ENCODE measurements around the gene HNMT. TPM values are rescaled to one million over a fixed set of nuclear protein-coding genes. Genes with fewer than 3 reads are reported as not detected.

The HNMT gene
- polyA plus RNA-seq, 1 of the 3 experiments (the other 2 are of a cell fraction): 1.8 TPM

- Histone ChIP-seq H3K79me2 (ENCODE audit: insufficient read depth) (no peaks in the 10 kb centered on the region), H3K4me1 (ENCODE audit: control insufficient read depth in 1 of 2, insufficient read depth in 2 of 2, low read depth in 1 of 2, low read length in 1 of 2) (peaks cover 0 to 2% of the 10 kb centered on the region in 2 experiments; a peak in 1 of 4 replicates), H4K20me1 (ENCODE audit: insufficient read depth) (no peaks in the 10 kb centered on the region), H3K9me3 (no peaks in the 10 kb centered on the region), H3K4me2 (no peak overlapping the region), H3K27ac (ENCODE audit: low read depth in 2 of 2, low read length in 1 of 2) (no peak overlapping the region), H3K9me2 (no peaks in the 10 kb centered on the region), H3K27me3 (ENCODE audit: insufficient read depth) (no peaks in the 10 kb centered on the region), H3K9ac (no peak overlapping the region), H3K4me3 (ENCODE audit: low read depth in 2 of 2, low read length in 1 of 2) (no peak overlapping the region), H2AFZ (ENCODE audit: low read depth) (no peak overlapping the region), H3K36me3 (replicated peaks in 1 of 2; ENCODE audit: control insufficient read depth in 1 of 2, insufficient read depth in 2 of 2, low read length in 1 of 2) (no peaks in the 10 kb centered on the region), H3F3A (replicated peaks; ENCODE audit: insufficient read depth) (no peaks in the 10 kb centered on the region)
- TF ChIP-seq IRF3 (IDR thresholded peaks at IDR 0.05; ENCODE audit: low read depth, low read length) (no peak), NFIC (IDR thresholded peaks at IDR 0.05; ENCODE audit: borderline replicate concordance) (no peak), POLR2AphosphoS5 (IDR thresholded peaks at IDR 0.05; ENCODE audit: low read depth, low read length) (no peak), MAX (IDR thresholded peaks at IDR 0.05; ENCODE audit: low read depth) (no peak), EZH2phosphoT487 (IDR thresholded peaks at IDR 0.05; ENCODE audit: borderline replicate concordance, low read depth) (no peak), REST (IDR thresholded peaks at IDR 0.05; ENCODE audit: low read depth, low read length) (no peak), TCF12 (IDR thresholded peaks at IDR 0.05) (no peak)
- POLR2A ChIA-PET: interaction anchor here (0.6 kb wide), 2 partner anchors 10 to 42 kb away, joined by 3 to 5 read pairs; no protein-coding TSS in a partner anchor
- WGBS (ENCODE audit: low lambda C conversion rate): 67% methylated on average over 1 of the region's 1 CpG
- CTCF ChIA-PET: no interaction called here
- DNase-seq: no peak
These were observed 35.7 kb downstream of the HNMT start for GRCh38 chr2:138000009-138000408.

- no peaks in the 10 kb centered on the region for H3K36me3 ChIP-seq (replicated peaks in 1 of 2; ENCODE audit: control insufficient read depth in 1 of 2, insufficient read depth in 2 of 2, low read length in 1 of 2)
- no peak for DNase-seq
- ChIA-PET CTCF (no interaction called here), POLR2A (no interaction called here)
- no peaks in the 10 kb centered on the region for H3F3A ChIP-seq (replicated peaks; ENCODE audit: insufficient read depth)
- no peaks in the 10 kb centered on the region for H3K27me3 ChIP-seq (ENCODE audit: insufficient read depth)
- no peak overlapping the region for H3K4me3 ChIP-seq (ENCODE audit: low read depth in 2 of 2, low read length in 1 of 2)
- peaks cover 0 to 2% of the 10 kb centered on the region in 2 experiments; a peak in 1 of 4 replicates for H3K4me1 ChIP-seq (ENCODE audit: control insufficient read depth in 1 of 2, insufficient read depth in 2 of 2, low read depth in 1 of 2, low read length in 1 of 2)
- H3K9me3 ChIP-seq: no peaks in the 10 kb centered on the region
- no peaks in the 10 kb centered on the region for H3K79me2 ChIP-seq (ENCODE audit: insufficient read depth)
- no peak overlapping the region for H3K9ac ChIP-seq
- no peaks in the 10 kb centered on the region for H3K9me2 ChIP-seq
- no peaks in the 10 kb centered on the region for H4K20me1 ChIP-seq (ENCODE audit: insufficient read depth)
- no peak overlapping the region for H3K27ac ChIP-seq (ENCODE audit: low read depth in 2 of 2, low read length in 1 of 2)
- no peak overlapping the region for H2AFZ ChIP-seq (ENCODE audit: low read depth)
- H3K4me2 ChIP-seq: no peak overlapping the region
- no peak for TF ChIP-seq RCOR1 (IDR thresholded peaks at IDR 0.05; ENCODE audit: low read length)
- TF ChIP-seq ZBTB33 (IDR thresholded peaks at IDR 0.05; ENCODE audit: borderline replicate concordance, low read depth): no peak
- no peak for TF ChIP-seq USF2 (IDR thresholded peaks at IDR 0.05; ENCODE audit: borderline replicate concordance, low read depth, low read length)
- TF ChIP-seq SIN3A (IDR thresholded peaks at IDR 0.05; ENCODE audit: borderline replicate concordance, low read depth, low read length): no peak
- TF ChIP-seq RFX5 (IDR thresholded peaks at IDR 0.05; ENCODE audit: low read length): no peak
- TF ChIP-seq EZH2phosphoT487 (IDR thresholded peaks at IDR 0.05; ENCODE audit: borderline replicate concordance, low read depth): no peak
- no peak for TF ChIP-seq JUND (IDR thresholded peaks at IDR 0.05)
- no peak for TF ChIP-seq TCF12 (IDR thresholded peaks at IDR 0.05)
- TF ChIP-seq NRF1 (IDR thresholded peaks at IDR 0.05; ENCODE audit: low read depth, low read length): no peak
- TF ChIP-seq RXRA (IDR thresholded peaks at IDR 0.05; ENCODE audit: borderline replicate concordance, low read depth): no peak
- no peak for TF ChIP-seq TEAD4 (IDR thresholded peaks at IDR 0.05; ENCODE audit: borderline replicate concordance, insufficient read depth)
- TF ChIP-seq CHD2 (IDR thresholded peaks at IDR 0.05; ENCODE audit: low read length, partially characterized antibody): no peak
- no peak for TF ChIP-seq GABPA (IDR thresholded peaks at IDR 0.05; ENCODE audit: low read depth)
- TF ChIP-seq USF1 (IDR thresholded peaks at IDR 0.05; ENCODE audit: borderline replicate concordance, low read depth): no peak
- TF ChIP-seq GATA2 (CRISPR knock-in tag; IDR thresholded peaks at IDR 0.05): no peak
These were observed 36.5 kb downstream of the HNMT start for GRCh38 chr2:138000796-138001195.

Measured in SK-N-SH (cell line).